ENCODE data around the gene NAGA. TPM values are rescaled to one million over a fixed set of nuclear protein-coding genes. Genes with fewer than 3 reads are reported as not detected.

NAGA gene
- total and polyA plus RNA-seq, 9 of the 15 experiments (the other 6 are each of a cell fraction or from before 2014, with no cell fraction given) = 6.5 to 20.6 (median 17.4) TPM

- peak in 1 of 2 experiments; percentile 72; a peak in 1 of 4 replicates for TF ChIP-seq TEAD1 (CRISPR knock-in tag; IDR thresholded peaks at IDR 0.05)
- TF ChIP-seq TFE3 (CRISPR knock-in tag; IDR thresholded peaks at IDR 0.05) = no peak
- TF ChIP-seq COPS2 (conservative IDR thresholded peaks at IDR 0.05) = no peak
- TF ChIP-seq TAF7 (tag; IDR thresholded peaks at IDR 0.05) = peak; percentile 98
- TF ChIP-seq NELFE (IDR thresholded peaks at IDR 0.05; ENCODE audit: insufficient read depth, insufficient read length) = no peak
- TF ChIP-seq TBP (optimal IDR thresholded peaks at IDR 0.05; ENCODE audit: low read depth, low read length) = peak; percentile 96
- TF ChIP-seq ZNF134 (CRISPR knock-in tag; conservative IDR thresholded peaks at IDR 0.05) = peak; percentile 54
- TF ChIP-seq ZBTB12 (CRISPR knock-in tag; IDR thresholded peaks at IDR 0.05) = peak; percentile 36; the same call in 1 of the 2 replicates
- no peak for TF ChIP-seq SRSF1 (IDR thresholded peaks at IDR 0.05; ENCODE audit: low read depth, low read length)
- TF ChIP-seq ZNF41 (CRISPR knock-in tag; conservative IDR thresholded peaks at IDR 0.05) = peak; percentile 73; the same call in 1 of the 2 replicates
- TF ChIP-seq CXXC5 (CRISPR knock-in tag; IDR thresholded peaks at IDR 0.05) = peak; percentile 83
- no peak for TF ChIP-seq TGIF2 (CRISPR knock-in tag; IDR thresholded peaks at IDR 0.05)
- peak; percentile 61 for TF ChIP-seq ESRRA (IDR thresholded peaks at IDR 0.05; ENCODE audit: borderline replicate concordance, low read depth)
- peak; percentile 89 for TF ChIP-seq POLR2A (conservative IDR thresholded peaks at IDR 0.05)
- peak; percentile 89 for TF ChIP-seq FOS (IDR thresholded peaks at IDR 0.05; ENCODE audit: extremely low read depth, insufficient read length)
Measured at GRCh38 chr22:42079319-42080251, 9.0 kb upstream of the NAGA start, which contains the start of gene SMDT1 (continued).

Data from K562 (cell line).